ENCODE results near the gene DBH.

DBH gene

GRCh38 chr9:133683586-133684120 lies 47.5 kb downstream of the DBH start:
- peak in 1 of 2 donors; percentile 28 for DNase-seq (ENCODE audit: low read depth in 2 of 2)

- no peak for DNase-seq (ENCODE audit: low read depth in 2 of 2)
Measured at GRCh38 chr9:133684121-133684935, 48.2 kb downstream of the DBH start.

DNA sequence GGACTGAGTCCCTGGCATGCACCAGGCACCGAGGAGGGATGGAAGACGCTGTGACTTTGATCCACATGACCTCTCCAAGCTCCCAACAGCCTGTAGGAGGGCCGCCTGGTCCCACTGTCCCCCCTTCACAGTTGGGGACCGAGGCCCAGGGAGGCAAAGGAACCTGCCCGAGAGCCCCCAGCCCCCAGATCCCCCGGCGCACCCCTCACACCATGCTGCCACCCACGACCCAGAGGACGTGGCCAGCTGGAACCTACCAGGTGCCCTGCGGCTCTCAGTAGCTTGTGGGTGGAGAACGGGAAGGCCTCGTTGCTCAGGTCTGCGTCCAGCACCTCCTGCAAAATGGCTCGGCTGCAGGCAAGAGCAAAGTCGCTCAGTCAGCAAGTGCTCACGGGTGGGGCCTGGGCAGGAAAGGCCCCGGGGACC lies 48.8 kb downstream of the DBH start:
- no peak for DNase-seq (ENCODE audit: low read depth in 2 of 2)

DNA sequence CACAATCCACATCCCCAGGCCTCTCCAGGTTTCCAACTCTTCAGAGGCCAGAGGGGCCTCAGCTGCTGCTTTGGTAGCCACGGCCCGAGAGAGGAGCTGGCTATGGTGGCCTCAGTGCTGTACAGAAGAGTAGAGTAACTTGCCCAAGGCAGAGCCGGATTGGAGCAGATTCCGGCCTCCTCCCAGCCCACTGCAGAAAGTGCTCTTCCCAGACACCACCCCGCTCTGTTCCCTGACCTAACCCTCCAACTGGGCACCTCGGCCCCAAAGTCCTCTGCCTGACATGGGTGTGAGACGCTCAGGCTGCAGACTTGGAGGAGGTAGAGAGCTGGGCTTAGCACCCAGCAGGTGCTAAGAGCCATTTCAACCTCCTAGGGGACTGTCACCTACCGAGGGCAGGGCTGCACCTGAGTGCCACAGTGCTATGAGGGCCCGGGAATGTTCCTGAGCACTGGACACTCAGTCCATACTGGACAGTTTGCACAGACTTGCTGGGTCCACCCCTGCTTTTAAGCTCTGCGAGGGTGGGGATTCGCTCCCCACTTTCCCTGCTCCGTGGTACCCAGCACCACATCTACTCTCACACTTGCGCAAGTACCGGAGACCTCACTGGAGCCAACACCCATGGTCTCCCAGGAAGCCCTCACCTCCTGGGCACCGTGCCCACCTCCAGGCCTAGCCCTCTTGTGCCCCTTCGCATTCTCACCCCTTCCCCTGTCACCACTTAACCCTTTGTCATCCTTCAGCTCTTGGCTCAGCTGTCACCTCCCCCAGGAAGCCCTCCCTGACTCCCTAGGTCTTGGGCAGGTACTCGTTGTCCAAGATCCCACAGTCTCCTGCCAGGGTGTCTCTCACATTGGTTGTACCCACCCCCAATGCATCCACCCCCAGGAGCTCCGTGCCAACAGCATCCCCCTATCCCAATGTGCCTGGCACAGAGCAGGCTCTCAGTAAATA lies 49.8 kb downstream of the DBH start:
- DNase-seq (ENCODE audit: low read depth in 2 of 2) = no peak

DNA sequence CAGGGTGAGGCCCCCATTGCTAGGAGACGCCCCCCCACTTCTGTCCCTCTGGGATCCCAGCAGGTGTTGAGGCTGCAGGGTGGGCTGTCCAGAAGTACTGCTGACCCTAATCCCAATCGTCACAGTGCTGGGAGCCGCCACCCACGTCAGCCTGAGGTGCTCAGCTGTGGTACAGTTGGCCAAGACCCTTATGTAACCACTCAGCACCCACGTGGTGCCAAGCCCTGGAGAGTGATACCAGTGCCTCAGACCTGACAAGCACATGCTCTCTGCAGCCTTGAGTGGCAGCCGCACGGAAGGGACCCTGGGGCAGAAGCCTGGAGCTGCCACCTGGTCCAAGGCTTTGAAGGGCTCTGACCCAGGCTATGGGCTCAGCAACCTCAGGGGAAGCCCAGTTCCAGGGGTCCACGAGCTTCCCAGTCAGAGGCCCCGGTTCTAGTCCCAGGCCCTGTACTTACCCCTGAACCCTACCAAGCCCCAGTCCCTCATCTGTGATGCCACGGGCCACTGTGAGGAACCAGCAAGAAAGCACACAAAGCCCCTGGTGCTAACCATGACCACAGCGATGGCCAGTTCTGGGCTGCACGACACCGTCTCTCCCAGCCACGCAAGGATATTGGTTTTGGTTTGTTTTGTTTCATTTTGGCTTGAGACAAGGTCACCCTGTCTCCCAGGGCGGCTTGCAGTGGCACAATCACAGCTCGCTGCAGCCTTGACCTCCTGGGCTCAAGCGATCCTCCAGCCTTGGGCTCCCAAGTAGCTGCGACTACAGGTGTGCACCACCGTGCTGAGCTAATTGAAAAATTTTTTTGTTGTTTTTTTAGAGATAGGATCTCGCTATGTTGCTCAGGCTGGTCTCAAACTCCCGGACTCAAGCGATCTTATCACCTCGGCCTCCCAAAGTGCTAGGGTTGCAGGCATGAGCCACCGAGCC lies 50.7 kb downstream of the DBH start:
- no peak for DNase-seq (ENCODE audit: low read depth in 2 of 2)

DNA sequence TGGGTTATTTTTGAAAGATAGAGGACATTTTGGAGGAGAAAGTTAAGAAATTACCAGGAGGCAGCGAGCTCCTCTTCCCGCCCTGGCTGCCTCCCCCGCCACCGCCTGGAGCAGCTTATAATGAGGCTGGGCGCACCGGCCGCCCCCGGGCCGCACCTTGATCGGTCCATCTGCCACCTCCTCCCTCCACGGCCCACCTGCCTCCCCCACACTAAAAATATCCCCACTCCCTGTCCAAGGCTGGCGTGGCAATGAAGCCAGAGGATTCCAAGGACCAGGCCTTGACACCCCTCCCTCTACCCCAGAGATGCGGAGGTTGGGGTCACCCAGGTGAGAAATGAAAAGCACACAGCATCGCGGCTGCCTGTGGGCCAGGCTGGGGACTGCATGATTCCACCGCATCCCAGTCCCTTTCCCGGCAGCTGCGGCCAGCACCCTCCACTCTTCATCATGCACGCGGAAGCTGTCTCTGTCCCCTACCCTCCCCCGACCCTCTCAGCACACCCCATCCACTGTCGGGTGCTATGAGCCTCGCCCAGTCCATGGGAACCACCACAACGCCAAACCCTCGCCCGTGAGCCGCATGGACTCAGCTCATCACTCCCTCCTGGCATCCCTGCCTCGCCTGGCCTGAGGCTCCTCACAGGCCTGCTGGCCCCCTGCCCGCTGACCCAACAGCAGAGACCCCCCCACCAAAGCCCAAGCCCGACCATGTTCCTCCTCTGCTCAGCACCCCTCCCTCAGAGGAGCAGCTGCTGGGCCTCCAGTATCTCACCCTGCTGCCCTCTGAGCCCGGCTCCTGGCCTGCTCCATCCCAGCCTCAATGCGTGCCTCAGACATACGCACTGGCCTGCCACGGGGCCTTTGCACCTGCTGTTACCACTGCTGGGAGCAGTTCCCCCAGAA lies 51.9 kb downstream of the DBH start:
- no peak for DNase-seq (ENCODE audit: low read depth in 2 of 2)

DNA sequence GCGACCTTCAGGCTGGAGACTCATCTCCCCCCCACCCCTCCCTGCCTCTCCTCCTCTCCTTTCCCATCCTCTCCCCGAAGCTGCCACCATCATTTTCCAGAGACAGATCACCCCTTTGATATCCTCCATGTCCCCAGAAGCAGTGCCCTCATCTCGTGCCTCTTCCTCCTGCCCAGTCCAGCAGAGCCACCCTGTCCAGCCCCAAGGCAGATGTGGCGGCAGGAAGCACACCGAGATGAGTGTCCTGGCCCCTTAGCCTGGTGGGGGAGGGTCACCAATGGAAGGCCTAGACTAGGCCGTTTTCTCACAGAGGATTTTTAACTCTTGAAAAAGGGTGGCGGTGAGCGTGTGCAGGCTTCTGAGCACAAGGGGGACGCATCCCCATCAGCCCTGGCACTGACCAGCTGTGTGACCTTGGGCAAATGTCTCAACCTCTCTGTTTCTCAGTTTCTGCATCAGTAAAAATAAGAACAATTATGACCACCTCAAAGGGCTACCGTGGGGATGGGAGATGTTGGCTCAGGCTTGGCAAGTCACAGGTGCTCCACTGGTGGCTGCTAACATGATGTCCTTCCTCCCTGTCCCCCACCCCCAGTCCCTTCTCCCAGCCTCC lies 53.1 kb downstream of the DBH start:
- DNase-seq (ENCODE audit: low read depth in 2 of 2) = no peak

- DNase-seq (ENCODE audit: low read depth in 2 of 2) = no peak
Measured at GRCh38 chr9:133690081-133690561, 54.0 kb downstream of the DBH start.

GRCh38 chr9:133691191-133691590 lies 55.0 kb downstream of the DBH start:
- DNase-seq (ENCODE audit: low read depth in 2 of 2) = no peak

DNA sequence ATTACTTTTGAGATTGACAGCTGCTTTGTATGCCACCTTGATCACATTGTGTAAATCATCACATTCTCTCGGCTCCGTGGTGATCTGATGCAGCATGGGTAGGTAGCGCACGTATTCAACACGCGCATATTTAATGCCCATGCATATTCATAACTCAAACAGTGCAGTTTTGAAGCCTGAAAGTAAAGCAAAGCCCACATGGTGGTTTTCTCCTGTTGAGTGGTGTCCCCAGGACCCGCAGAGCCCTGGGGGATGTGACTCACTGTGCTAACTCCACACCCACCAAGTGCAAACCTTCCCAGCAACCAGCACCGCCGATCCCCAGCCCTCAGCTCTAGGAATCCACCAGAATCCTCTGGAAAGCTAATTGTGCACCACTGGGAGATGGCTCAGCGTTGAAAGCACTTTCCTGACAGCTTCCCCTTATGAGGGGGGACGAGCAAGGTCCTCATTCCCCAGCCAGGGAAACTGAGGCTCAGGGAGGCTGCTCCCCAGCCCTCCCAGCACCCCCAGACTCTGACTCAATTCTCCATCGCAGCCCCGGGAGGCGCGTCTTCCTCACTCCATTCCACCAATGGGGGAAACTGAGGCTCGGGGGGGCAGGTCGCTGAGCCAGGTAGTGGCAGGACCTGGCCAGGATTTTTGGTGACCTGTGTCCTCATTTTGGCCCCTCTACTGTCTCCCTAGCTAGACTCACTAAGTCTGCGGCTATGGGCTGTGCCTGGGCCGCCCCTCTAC lies 55.6 kb downstream of the DBH start:
- no peak for DNase-seq (ENCODE audit: low read depth in 2 of 2)

DNA sequence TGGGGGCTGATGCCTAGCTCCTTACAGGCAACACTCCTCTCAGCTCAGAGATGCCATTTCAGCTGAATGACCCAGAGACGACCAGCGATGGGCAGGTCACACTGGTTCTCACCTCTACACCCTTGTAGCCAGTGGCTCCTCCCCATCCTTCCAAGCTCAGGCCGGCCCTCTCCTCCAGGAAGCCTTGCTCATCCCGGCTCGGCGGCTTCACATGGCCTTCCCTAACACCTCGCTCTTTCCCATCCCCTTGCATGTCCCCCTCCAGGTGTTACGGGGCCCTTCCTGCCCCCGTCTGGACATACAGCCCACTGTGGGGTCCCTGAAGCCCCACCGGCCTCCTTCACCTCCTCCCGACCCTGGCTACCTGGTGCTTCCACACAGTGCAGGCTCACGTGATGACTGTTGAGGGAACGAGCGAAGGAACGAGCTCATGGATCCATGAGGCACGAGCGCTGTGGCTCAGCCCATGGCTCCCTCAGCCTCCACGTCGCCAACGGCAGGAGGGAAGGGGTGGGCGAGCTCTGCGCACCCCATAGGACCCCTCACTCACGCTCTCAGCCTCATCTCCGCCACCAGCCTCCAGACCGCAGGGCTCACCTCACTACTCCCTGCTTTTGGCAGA lies 56.3 kb downstream of the DBH start:
- DNase-seq (ENCODE audit: low read depth in 2 of 2) = no peak

DNA sequence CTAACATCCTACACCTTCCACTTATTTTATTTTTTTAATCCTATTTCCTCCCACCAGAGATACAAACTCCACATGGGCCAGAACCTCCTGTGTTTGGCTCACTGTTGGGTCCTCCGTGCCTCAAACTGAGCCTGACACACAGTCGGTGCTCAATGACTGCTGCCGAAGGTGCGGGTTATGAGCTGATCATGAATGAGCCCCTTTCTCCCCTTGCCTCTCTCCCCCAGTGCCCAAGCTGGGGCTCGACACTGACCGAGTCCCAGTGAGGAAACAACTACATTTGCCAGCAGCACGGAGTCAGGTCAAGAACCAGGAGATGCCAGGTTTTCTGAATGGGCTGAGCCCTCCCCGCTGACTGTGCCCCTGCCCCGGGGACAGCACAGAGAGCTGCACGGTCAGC lies 57.0 kb downstream of the DBH start:
- no peak for DNase-seq (ENCODE audit: low read depth in 2 of 2)

DNA sequence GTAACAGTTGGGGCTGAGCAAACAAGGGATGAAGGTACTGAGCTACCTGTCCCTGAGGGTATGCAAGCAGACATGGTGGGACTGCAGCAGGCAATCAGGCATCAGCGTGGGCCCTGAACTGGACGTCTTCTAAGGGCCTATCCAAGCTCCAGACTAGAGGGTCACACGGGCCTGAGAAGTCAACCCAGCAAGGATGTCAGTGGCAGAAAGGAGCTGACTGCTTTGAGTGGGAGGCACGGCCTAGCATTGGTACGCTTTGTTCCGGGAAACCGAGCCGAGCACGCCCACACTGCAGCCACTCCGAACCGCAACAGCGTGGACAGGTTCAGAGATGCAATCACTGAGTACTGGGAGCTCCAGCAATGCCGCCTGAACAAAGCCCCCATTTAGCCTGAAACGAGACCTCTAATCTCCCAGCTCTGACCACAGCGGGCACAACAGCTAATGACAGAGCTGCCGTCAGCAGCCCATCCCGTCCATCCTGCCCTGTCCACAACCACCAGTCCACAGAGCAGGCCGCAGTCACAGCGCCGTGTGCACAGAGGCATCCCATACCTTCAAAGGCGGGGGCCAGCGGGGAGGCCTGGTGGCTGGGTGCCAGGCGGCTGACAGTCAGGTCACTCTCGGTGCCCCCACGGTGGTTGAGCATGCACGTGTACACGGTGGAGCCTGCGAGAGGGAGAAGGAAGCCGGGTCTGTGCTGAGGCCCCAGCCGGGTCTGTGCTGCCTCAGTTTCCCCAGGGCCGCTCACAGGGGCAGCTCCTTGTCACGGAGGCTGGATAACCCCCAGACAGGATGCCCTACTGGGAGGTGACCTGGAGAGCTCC lies 57.8 kb downstream of the DBH start:
- no peak for DNase-seq (ENCODE audit: low read depth in 2 of 2)

- no peak for DNase-seq (ENCODE audit: low read depth in 2 of 2)
Measured at GRCh38 chr9:133694686-133695085, 58.5 kb downstream of the DBH start.

DNA sequence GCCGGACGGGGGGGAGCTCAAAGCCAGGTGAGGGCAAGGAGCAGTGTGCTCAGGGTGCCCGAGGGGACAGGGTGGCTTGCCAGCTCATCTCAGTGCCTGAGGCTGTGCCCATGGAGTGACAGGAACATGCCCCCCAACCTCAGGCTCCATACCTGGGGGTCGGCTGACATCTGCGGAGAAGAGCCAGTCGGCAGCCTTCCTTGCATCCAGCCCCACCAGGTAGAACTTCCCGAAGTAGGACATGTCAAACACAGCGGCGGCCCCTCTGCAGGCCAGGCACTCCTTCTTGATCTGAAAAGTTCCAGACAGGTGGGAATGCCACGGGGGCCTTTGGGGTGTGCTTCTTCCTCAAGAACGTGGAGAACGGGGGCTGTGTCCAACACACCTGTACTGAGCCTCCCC lies 59.9 kb downstream of the DBH start:
- no peak for DNase-seq (ENCODE audit: low read depth in 2 of 2)

DNA sequence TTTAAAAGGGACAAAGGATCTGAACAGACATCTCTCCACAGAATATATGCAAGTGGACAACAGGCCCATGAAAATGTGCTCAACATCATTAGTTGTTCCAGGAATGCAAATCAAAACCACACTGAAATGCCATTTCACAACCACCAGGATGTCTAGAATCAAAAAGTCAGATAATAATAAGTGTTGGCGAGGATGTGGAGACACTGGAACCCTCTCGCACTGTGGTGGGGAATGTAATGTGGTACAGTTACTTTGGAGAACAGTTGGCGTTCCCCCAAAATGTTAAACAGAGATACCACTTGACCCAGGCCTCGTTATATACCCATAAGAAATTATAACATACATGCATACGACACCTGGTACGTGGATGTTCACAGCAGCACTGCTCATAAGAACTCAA lies 63.4 kb downstream of the DBH start:
- no peak for DNase-seq (ENCODE audit: low read depth in 2 of 2)

DNA sequence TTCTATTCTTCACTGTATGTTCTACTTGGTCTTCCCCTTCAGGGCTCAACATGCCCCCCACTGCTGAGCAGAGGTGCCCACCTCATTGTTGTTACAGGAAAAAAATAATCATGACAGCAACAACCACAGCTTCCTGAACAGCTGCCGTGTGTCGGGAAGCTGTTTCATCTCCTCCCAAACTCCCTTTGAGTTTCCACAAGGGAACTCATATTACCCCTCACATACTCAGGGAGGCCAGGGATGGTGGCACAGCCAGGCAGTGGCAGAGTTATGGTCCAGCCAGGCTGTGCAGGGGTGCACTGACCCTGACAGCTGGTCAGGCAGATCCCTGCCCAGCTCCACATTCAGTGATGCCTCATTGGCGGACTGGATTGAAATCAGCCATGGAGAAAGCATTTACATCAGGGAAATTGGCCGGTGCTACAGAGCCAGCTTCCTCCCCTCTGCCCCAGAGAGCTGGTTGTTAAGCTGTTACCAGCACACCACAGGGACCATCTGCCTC lies 64.7 kb downstream of the DBH start:
- no peak for DNase-seq (ENCODE audit: low read depth in 2 of 2)

Measured in stimulated activated CD4-positive, alpha-beta T cell treated with anti-CD3 and anti-CD28 coated beads, Interleukin-4, amount 100 ng/mL, for 48 hours (primary cell).